Breast epithelium (tissue), 4 donors: ENCODE results near the gene CMTR2. TPM values are rescaled to one million over a fixed set of nuclear protein-coding genes. Genes with fewer than 3 reads are reported as not detected.

Source experiments
- DNase-seq, 2 donors: peaks; one replicate each; pipeline ENCODE4 v3.0.0-alpha.2; 2019; ENCODE audit warnings: low spot score in 2 of 2
- H3K27ac ChIP-seq, 2 donors: fragments of 200-600 bp; sonication (generic) in 1 of 2; one replicate each; pipeline ENCODE4 v1.5.1; 2016 to 2019; ENCODE audit warnings: mild to moderate bottlenecking in 1 of 2
- H3K27me3 ChIP-seq, 2 donors: fragments of 200-600 bp; sonication (generic) in 1 of 2; one replicate each; pipeline versions ENCODE4 v1.5.1 to v1.6.0; 2017 to 2019; ENCODE audit warnings: control low read depth in 1 of 2, mild to moderate bottlenecking in 1 of 2
- H3K36me3 ChIP-seq: fragments of 200-600 bp; one replicate; pipeline ENCODE4 v1.5.1; 2019
- H3K4me1 ChIP-seq, 2 donors: fragments of 200-600 bp; sonication (generic); one replicate each; pipeline ENCODE4 v1.5.1; 2016 to 2019; ENCODE audit warnings: control low read depth in 1 of 2
- H3K4me3 ChIP-seq, 3 donors: fragments of 200-600 bp; sonication (generic); 1 replicate in 2 of 3; 2 replicates in 1 of 3; pipeline ENCODE4 v1.5.1; 2016 to 2019; ENCODE audit warnings: mild to moderate bottlenecking in 3 of 3, moderate library complexity in 2 of 3
- H3K9me3 ChIP-seq, 2 donors: fragments of 200-600 bp; sonication (generic) in 1 of 2; one replicate each; pipeline ENCODE4 v1.5.1; 2016 to 2019; ENCODE audit warnings: control low read depth in 1 of 2
- POLR2A ChIP-seq: fragments of 450-650 bp; IDR thresholded peaks from one replicate; pipeline ENCODE4 v1.6.1; 2016; ENCODE audit warnings: antibody characterized with exemption, mild to moderate bottlenecking, moderate library complexity
- POLR2AphosphoS5 ChIP-seq, 3 donors: sonication (generic); formaldehyde crosslinking; IDR thresholded peaks; one replicate each; pipeline ENCODE4 v1.6.1; 2017; ENCODE audit warnings: antibody characterized with exemption in 3 of 3
- intact Hi-C: fragments of 100-400 bp; cut with DNase I; formaldehyde crosslinking; loops from one replicate; pipeline ENCODE4 v1.15.1; 2023; ENCODE audit warnings: low total_unique reads
- total RNA-seq, 3 donors: library from RNA; depleted of rRNA; stranded (reverse); fragments of >200 nt; gene quantifications; one replicate each; pipeline ENCODE4 v1.1.0, GENCODE V29; 2016
- TF ChIP-seq, protein P1 (sequence below), 3 donors: fragments of 450-650 bp; IDR thresholded peaks; one replicate each; pipeline ENCODE4 v1.5.1; 2016 to 2017; ENCODE audit warnings: antibody characterized with exemption in 3 of 3, mild to moderate bottlenecking in 3 of 3, moderate library complexity in 3 of 3

The CMTR2 gene
- total RNA-seq, 3 donors from 2014 or later: 18.1 to 39.7 (median 29.5) TPM

DNA sequence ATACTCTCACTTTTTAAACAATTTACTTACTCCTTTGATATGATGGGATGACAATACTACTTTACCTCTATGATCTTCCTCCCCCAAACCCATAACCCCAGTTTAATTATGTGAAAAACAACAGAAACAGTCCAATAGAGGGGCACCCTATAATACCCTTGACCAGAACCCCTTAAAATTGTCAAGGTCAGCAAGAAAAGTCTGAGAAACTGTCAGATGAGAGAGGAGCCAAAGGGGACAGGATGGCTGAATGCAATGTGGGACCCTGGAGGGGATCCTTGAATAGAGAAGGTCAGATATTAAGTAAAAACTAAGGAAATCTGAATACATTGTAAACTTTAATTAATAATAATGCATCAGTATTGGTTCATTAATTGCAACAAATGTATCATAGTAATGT lies 42.9 kb downstream of the CMTR2 start:
- intact Hi-C loops: no loop called here
- TF ChIP-seq POLR2AphosphoS5 (IDR thresholded peaks at IDR 0.05): no peak
- TF ChIP-seq, protein P1, sequence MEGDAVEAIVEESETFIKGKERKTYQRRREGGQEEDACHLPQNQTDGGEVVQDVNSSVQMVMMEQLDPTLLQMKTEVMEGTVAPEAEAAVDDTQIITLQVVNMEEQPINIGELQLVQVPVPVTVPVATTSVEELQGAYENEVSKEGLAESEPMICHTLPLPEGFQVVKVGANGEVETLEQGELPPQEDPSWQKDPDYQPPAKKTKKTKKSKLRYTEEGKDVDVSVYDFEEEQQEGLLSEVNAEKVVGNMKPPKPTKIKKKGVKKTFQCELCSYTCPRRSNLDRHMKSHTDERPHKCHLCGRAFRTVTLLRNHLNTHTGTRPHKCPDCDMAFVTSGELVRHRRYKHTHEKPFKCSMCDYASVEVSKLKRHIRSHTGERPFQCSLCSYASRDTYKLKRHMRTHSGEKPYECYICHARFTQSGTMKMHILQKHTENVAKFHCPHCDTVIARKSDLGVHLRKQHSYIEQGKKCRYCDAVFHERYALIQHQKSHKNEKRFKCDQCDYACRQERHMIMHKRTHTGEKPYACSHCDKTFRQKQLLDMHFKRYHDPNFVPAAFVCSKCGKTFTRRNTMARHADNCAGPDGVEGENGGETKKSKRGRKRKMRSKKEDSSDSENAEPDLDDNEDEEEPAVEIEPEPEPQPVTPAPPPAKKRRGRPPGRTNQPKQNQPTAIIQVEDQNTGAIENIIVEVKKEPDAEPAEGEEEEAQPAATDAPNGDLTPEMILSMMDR (IDR thresholded peaks at IDR 0.05): no peak
- no peak for TF ChIP-seq POLR2A
- H3K4me1 ChIP-seq: no peaks in the 10 kb centered on the region
- H3K9me3 ChIP-seq: no peaks in the 10 kb centered on the region
- H3K27me3 ChIP-seq: no peaks in the 10 kb centered on the region
- no peak for DNase-seq
- no peak overlapping the region for H3K4me3 ChIP-seq
- no peaks in the 10 kb centered on the region for H3K36me3 ChIP-seq
- H3K27ac ChIP-seq: no peak overlapping the region

GRCh38 chr16:71244521-71244920 lies 44.7 kb downstream of the CMTR2 start:
- no peaks in the 10 kb centered on the region for H3K9me3 ChIP-seq
- intact Hi-C loops: no loop called here
- TF ChIP-seq POLR2AphosphoS5 (IDR thresholded peaks at IDR 0.05): no peak
- no peak for TF ChIP-seq POLR2A
- TF ChIP-seq, protein P1 (IDR thresholded peaks at IDR 0.05): no peak
- no peak overlapping the region for H3K4me3 ChIP-seq
- H3K4me1 ChIP-seq: no peaks in the 10 kb centered on the region
- H3K27ac ChIP-seq: no peak overlapping the region
- no peaks in the 10 kb centered on the region for H3K36me3 ChIP-seq
- H3K27me3 ChIP-seq: no peaks in the 10 kb centered on the region
- no peak for DNase-seq

DNA sequence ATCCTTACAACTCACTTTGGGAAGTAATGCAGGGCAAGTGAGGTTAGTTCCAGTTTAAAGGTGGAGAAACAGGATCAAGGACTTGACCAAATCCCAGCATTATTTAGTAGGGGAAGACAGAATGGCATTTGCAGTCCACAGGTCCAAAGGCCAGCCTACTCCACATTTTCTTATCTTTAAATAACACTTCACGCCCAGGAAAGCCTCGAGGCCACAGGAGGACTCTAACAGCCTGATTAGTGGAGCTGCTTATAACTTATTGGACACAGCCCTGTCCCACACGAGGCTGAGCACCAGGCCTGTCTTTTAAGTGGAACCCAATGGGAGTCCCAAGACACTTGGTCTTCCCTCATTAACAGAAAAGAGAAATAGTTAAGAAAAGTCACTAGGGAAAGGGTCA lies 46.6 kb downstream of the CMTR2 start:
- Histone ChIP-seq H3K9me3 (no peaks in the 10 kb centered on the region), H3K4me1 (no peaks in the 10 kb centered on the region), H3K36me3 (no peaks in the 10 kb centered on the region), H3K4me3 (no peak overlapping the region), H3K27ac (no peak overlapping the region), H3K27me3 (no peaks in the 10 kb centered on the region)
- DNase-seq: no peak
- TF ChIP-seq, protein P1 (IDR thresholded peaks at IDR 0.05): no peak
- TF ChIP-seq POLR2A (no peak), POLR2AphosphoS5 (IDR thresholded peaks at IDR 0.05) (no peak)
- intact Hi-C loops: no loop called here

DNA sequence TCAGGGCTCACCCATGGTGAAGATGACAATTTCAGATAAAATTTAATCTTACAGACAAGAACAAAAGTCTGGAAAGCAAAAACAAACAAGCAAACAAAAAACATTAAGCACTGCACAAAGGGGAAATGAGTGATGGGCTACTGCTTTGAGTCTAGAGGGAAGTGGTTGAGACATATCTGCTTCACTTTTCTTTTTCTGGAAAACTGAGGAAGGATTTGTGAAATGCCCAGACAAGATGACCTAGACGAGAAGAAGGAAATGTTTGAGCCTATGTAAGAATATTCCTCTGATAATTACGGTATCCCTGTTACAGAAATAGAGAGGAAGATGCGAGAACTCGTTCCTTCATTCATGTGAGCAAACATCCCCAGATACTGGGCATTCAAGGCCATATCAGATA lies 47.2 kb downstream of the CMTR2 start:
- no peak for DNase-seq
- H3K36me3 ChIP-seq: no peaks in the 10 kb centered on the region
- no peak overlapping the region for H3K4me3 ChIP-seq
- no peak overlapping the region for H3K27ac ChIP-seq
- H3K27me3 ChIP-seq: no peaks in the 10 kb centered on the region
- intact Hi-C loops: no loop called here
- H3K9me3 ChIP-seq: no peaks in the 10 kb centered on the region
- H3K4me1 ChIP-seq: no peaks in the 10 kb centered on the region
- TF ChIP-seq POLR2A (no peak), POLR2AphosphoS5 (IDR thresholded peaks at IDR 0.05) (no peak)
- TF ChIP-seq, protein P1 (IDR thresholded peaks at IDR 0.05): no peak

Other genes with a start within 250 kb of the CMTR2 start
- 1 to 10 TPM in 2 of 3 donors, under 1 TPM in 1; 0.96 to 9.4 (median 4.9) TPM for gene HYDIN, start 58.7 kb downstream of the CMTR2 start, total RNA-seq
- 100 to 1,000 TPM in 1 of 3 donors, 10 to 100 TPM in 1, 1 to 10 TPM in 1; 7.5 to 169 (median 22.2) TPM for gene CALB2, start 69.3 kb upstream of the CMTR2 start, total RNA-seq
- not detected for gene TLE7, start 152.7 kb upstream of the CMTR2 start, total RNA-seq
- 10 to 100 TPM in 2 of 3 donors, 1 to 10 TPM in 1; 9.8 to 16.8 (median 11.8) TPM for gene ZNF23, start 172.8 kb upstream of the CMTR2 start, total RNA-seq
- gene ZNF19, start 199.9 kb upstream of the CMTR2 start, total RNA-seq: 10 to 100 TPM; 16.7 to 20.2 (median 19.5) TPM
- gene CHST4, start 237.0 kb upstream of the CMTR2 start, total RNA-seq: 1 to 10 TPM in 1 of 3 donors, under 1 TPM in 2; 0.59 to 1.3 (median 0.66) TPM